Urothelium cell line (cell line): Measurements from ENCODE around the gene LRRC27.

Experiments
- DNase-seq: peaks from one replicate; pipeline ENCODE4 v3.0.0; 2011; ENCODE audit warnings: low spot score, mixed read lengths
- FAIRE-seq: peaks from 2 replicates; lab custom pipeline; 2011; peaks lifted over from hg19 to GRCh38; lab: Jason Lieb, UNC

Gene LRRC27

GRCh38 chr10:132300582-132300981 is 31.4 kb upstream of the LRRC27 start:
- no peak for FAIRE-seq

GRCh38 chr10:132301371-132302330 is 30.3 kb upstream of the LRRC27 start:
- no peak for FAIRE-seq

More at GRCh38 chr10:132300582-132300981, 31.4 kb upstream of the LRRC27 start:
- DNase-seq: no peak

GRCh38 chr10:132302421-132303310 is 29.3 kb upstream of the LRRC27 start:
- DNase-seq: no peak
- no peak for FAIRE-seq

More at GRCh38 chr10:132301371-132302330, 30.3 kb upstream of the LRRC27 start:
- DNase-seq: no peak

- FAIRE-seq: no peak
- no peak for DNase-seq
Observed at GRCh38 chr10:132303361-132304115, 28.5 kb upstream of the LRRC27 start.

GRCh38 chr10:132304756-132305509 is 27.1 kb upstream of the LRRC27 start:
- FAIRE-seq (no peak), DNase-seq (no peak)

- DNase-seq (no peak), FAIRE-seq (no peak)
Observed at GRCh38 chr10:132305654-132306342, 26.2 kb upstream of the LRRC27 start.

- FAIRE-seq (no peak), DNase-seq (no peak)
Observed at GRCh38 chr10:132306343-132306685, 25.7 kb upstream of the LRRC27 start.

- DNase-seq (no peak), FAIRE-seq (no peak)
Observed at GRCh38 chr10:132306864-132307751, 24.9 kb upstream of the LRRC27 start.

GRCh38 chr10:132307823-132308586 is 24.0 kb upstream of the LRRC27 start, which contains the start of gene STK32C:
TSS of gene STK32C (minus strand) at chr10:132307950. CDS start at chr10:132307833, 117 bp downstream.
- DNase-seq (no peak), FAIRE-seq (no peak)

GRCh38 chr10:132308587-132309470 is 23.2 kb upstream of the LRRC27 start:
- FAIRE-seq: no peak

GRCh38 chr10:132309471-132309865 is 22.5 kb upstream of the LRRC27 start:
- DNase-seq: no peak
- no peak for FAIRE-seq

More at GRCh38 chr10:132308587-132309470, 23.2 kb upstream of the LRRC27 start:
- DNase-seq: no peak

- no peak for FAIRE-seq
- DNase-seq: no peak
Observed at GRCh38 chr10:132309879-132310591, 22.0 kb upstream of the LRRC27 start.

- DNase-seq: no peak
- FAIRE-seq: no peak
Observed at GRCh38 chr10:132310701-132311337, 21.2 kb upstream of the LRRC27 start.

- FAIRE-seq (no peak), DNase-seq (peak; percentile 48)
Observed at GRCh38 chr10:132311338-132311939, 20.6 kb upstream of the LRRC27 start.

- DNase-seq: no peak
- FAIRE-seq: no peak
Observed at GRCh38 chr10:132313305-132313704, 18.7 kb upstream of the LRRC27 start.
